Prostate gland (tissue), 2 donors: ENCODE measurements around the gene KLF13.

Source experiments
- CTCF ChIP-seq, 4 experiments: fragments of 200-600 bp in 2 of 4; fragments of 450-650 bp in 2 of 4; sonication (generic) in 2 of 4; IDR thresholded peaks; 1 replicate in 3 of 4; 2 replicates in 1 of 4; pipeline ENCODE4 v1.5.1; 2016 to 2019; ENCODE audit warnings: antibody characterized with exemption in 4 of 4, mild to moderate bottlenecking in 2 of 4, moderate library complexity in 2 of 4
- POLR2A ChIP-seq: fragments of 450-650 bp; IDR thresholded peaks from one replicate; pipeline ENCODE4 v1.6.1; 2016; ENCODE audit warnings: antibody characterized with exemption, mild to moderate bottlenecking
- POLR2AphosphoS5 ChIP-seq: sonication (generic); formaldehyde crosslinking; IDR thresholded peaks from one replicate; pipeline ENCODE4 v1.6.1; 2017; ENCODE audit warnings: antibody characterized with exemption

- no peak for TF ChIP-seq CTCF (IDR thresholded peaks at IDR 0.05)
- TF ChIP-seq POLR2AphosphoS5, result no peak
- TF ChIP-seq POLR2A, result no peak
These were observed 82.5 kb downstream of the KLF13 start for GRCh38 chr15:31409171-31409570.
